ENCODE results near the gene ATE1.

- TF ChIP-seq EZH2 (IDR thresholded peaks at IDR 0.05; ENCODE audit: low read length, missing control alignments) (no peak), CTCF (conservative IDR thresholded peaks at IDR 0.05 in 1 of 2, IDR thresholded peaks at IDR 0.05 in 1 of 2; ENCODE audit: low read depth in 1 of 2, low read length in 2 of 2) (no peak)
These were observed 195.0 kb downstream of the ATE1 start for GRCh38 chr10:121732656-121733445.

Data from fibroblast of lung (primary cell).